Endothelial cell of umbilical vein (primary cell): ENCODE results near the gene TMCC3. TPM values are rescaled to one million over a fixed set of nuclear protein-coding genes. Genes with fewer than 3 reads are reported as not detected.

Experiments
- BruUV-seq: library from RNA; stranded (reverse); fragments of 400-500 nt; replicated peaks from 2 replicates; lab custom pipeline; 2021; lab: Mats Ljungman, UMichigan
- CTCF ChIA-PET: fragments of 300-600, 350-600 bp; sonication (Branson Sonifier 250); formaldehyde crosslinking; loops from one replicate; lab custom pipeline; 2021; ENCODE audit warnings: antibody characterized with exemption, inconsistent platforms; lab: Charles Lee
- POLR2A ChIA-PET: fragments of 300-600, 350-600 bp; sonication (Branson Sonifier 250); formaldehyde crosslinking; loops from one replicate; lab custom pipeline; 2021; ENCODE audit warnings: antibody characterized with exemption, inconsistent platforms; lab: Charles Lee
- DNase-seq: peaks from one replicate; pipeline ENCODE4 v3.0.0-alpha.2; 2011; ENCODE audit warnings: low read depth, low spot score
- FAIRE-seq: peaks from 2 replicates; lab custom pipeline; 2011; peaks lifted over from hg19 to GRCh38; lab: Jason Lieb, UNC
- H2AFZ ChIP-seq: 2 replicates; pipeline ENCODE4 v1.6.0; 2012; ENCODE audit warnings: low read depth, low read length, control low read depth, inconsistent platforms
- H3K27ac ChIP-seq: 2 replicates; pipeline ENCODE4 v1.5.1; 2011; ENCODE audit warnings: low read depth, mild to moderate bottlenecking, control low read depth, low read length, moderate library complexity; ENCODE audit not compliant: insufficient read depth
- H3K27me3 ChIP-seq, 2 experiments: 2 replicates each; pipeline versions ENCODE4 v1.6.0 to v1.6.1; 2011; ENCODE audit warnings: low read length in 2 of 2, mixed read lengths in 1 of 2; ENCODE audit not compliant: control insufficient read depth in 2 of 2, insufficient read depth in 2 of 2
- H3K36me3 ChIP-seq, 2 experiments: 2 replicates in 1 of 2; 3 replicates in 1 of 2; pipeline ENCODE4 v1.5.1; 2011; ENCODE audit warnings: low read length in 2 of 2, mild to moderate bottlenecking in 1 of 2, moderate library complexity in 1 of 2; ENCODE audit not compliant: control insufficient read depth in 2 of 2, insufficient read depth in 2 of 2; ENCODE audit errors: extremely low read depth in 1 of 2
- H3K4me1 ChIP-seq: 3 replicates; pipeline ENCODE4 v1.5.1; 2011; ENCODE audit warnings: mild to moderate bottlenecking, low read length; ENCODE audit not compliant: control insufficient read depth, insufficient read depth; ENCODE audit errors: extremely low read depth
- H3K4me2 ChIP-seq: 2 replicates; pipeline ENCODE4 v1.6.1; 2011; ENCODE audit warnings: low read length, control low read depth, mixed read lengths; ENCODE audit not compliant: insufficient read depth
- H3K4me3 ChIP-seq, 3 experiments: fragments of 200-600 bp in 1 of 3; sonication (generic), shearing (Covaris generic) in 1 of 3; replicated peaks in 1 of 3; 2 replicates each; pipeline ENCODE4 v1.5.1; 2011 to 2016; ENCODE audit warnings: control low read depth in 3 of 3, low read length in 3 of 3, mild to moderate bottlenecking in 2 of 3, inconsistent platforms in 1 of 3, low read depth in 1 of 3, moderate library complexity in 1 of 3; ENCODE audit not compliant: insufficient read depth in 1 of 3
- H3K79me2 ChIP-seq: 2 replicates; pipeline ENCODE4 v1.6.0; 2012; ENCODE audit warnings: low read length, inconsistent platforms; ENCODE audit not compliant: control insufficient read depth, insufficient read depth
- H3K9ac ChIP-seq: replicated peaks from 2 replicates; pipeline ENCODE3; 2011; ENCODE audit warnings: low read length, control low read depth; ENCODE audit not compliant: insufficient read depth; ENCODE audit errors: extremely low read depth
- H3K9me1 ChIP-seq: replicated peaks from 3 replicates; pipeline ENCODE4 v1.6.0; 2011; ENCODE audit warnings: mild to moderate bottlenecking, low read length; ENCODE audit not compliant: control insufficient read depth, insufficient read depth; ENCODE audit errors: extremely low read depth
- H3K9me3 ChIP-seq: replicated peaks from 2 replicates; pipeline ENCODE4 v1.5.1; 2012; ENCODE audit warnings: low read length, inconsistent platforms; ENCODE audit not compliant: control insufficient read depth, insufficient read depth
- H4K20me1 ChIP-seq: replicated peaks from 2 replicates; pipeline ENCODE3; 2011; ENCODE audit warnings: mild to moderate bottlenecking, low read length; ENCODE audit not compliant: control insufficient read depth, insufficient read depth; ENCODE audit errors: extremely low read depth
- CTCF ChIP-seq, 2 donors: IDR thresholded peaks; 1 replicate in 1 of 2; 2 replicates in 1 of 2; pipeline ENCODE4 v1.5.1; 2011; ENCODE audit warnings: low read length in 2 of 2, mild to moderate bottlenecking in 2 of 2, moderate library complexity in 2 of 2, control low read depth in 1 of 2, inconsistent platforms in 1 of 2, low read depth in 1 of 2; ENCODE audit not compliant: insufficient read depth in 1 of 2; ENCODE audit errors: extremely low read depth in 1 of 2
- EZH2 ChIP-seq: IDR thresholded peaks from 2 replicates; pipeline ENCODE4 v1.6.1; 2012; ENCODE audit warnings: borderline replicate concordance, low read depth, mild to moderate bottlenecking, moderate library complexity, low read length, inconsistent platforms; ENCODE audit not compliant: severe bottlenecking
- FOS ChIP-seq: IDR thresholded peaks from 2 replicates; pipeline ENCODE4 v1.6.1; 2011; ENCODE audit warnings: mild to moderate bottlenecking, low read length, moderate library complexity, borderline replicate concordance; ENCODE audit not compliant: insufficient read depth
- GATA2 ChIP-seq: IDR thresholded peaks from 2 replicates; pipeline ENCODE4 v1.7.0; 2011; ENCODE audit warnings: low read depth, mild to moderate bottlenecking, moderate library complexity, mixed read lengths, low read length; ENCODE audit not compliant: insufficient read length, insufficient read depth
- JUN ChIP-seq: IDR thresholded peaks from 2 replicates; pipeline ENCODE4 v1.6.1; 2011; ENCODE audit warnings: borderline replicate concordance, low read depth; ENCODE audit not compliant: insufficient read length, insufficient read depth
- MAX ChIP-seq: IDR thresholded peaks from 2 replicates; pipeline ENCODE4 v1.6.1; 2011; ENCODE audit not compliant: insufficient read depth, insufficient read length
- MYC ChIP-seq: IDR thresholded peaks from one replicate; pipeline ENCODE4 v1.6.1; 2011; ENCODE audit warnings: mild to moderate bottlenecking, low read depth, low read length
- POLR2A ChIP-seq: IDR thresholded peaks from 2 replicates; pipeline ENCODE4 v1.6.1; 2012; ENCODE audit warnings: low read depth, mild to moderate bottlenecking, control low read depth, low read length
- POLR2AphosphoS5 ChIP-seq: IDR thresholded peaks from 2 replicates; pipeline ENCODE4 v1.6.1; 2012; ENCODE audit warnings: low read depth, mild to moderate bottlenecking, control low read depth, low read length, moderate library complexity; ENCODE audit not compliant: insufficient read depth
- dilution Hi-C: fragments of 300-500 bp; cut with MboI; formaldehyde crosslinking; loops from one replicate; pipeline ENCODE4 v1.15.0; 2019; ENCODE audit warnings: low sequenced_read_pairs; ENCODE audit not compliant: extremely low pct_ligation_motif_present
- intact Hi-C: fragments of 100-400 bp; cut with micrococcal nuclease; formaldehyde crosslinking; loops from one replicate; pipeline ENCODE4 v1.10.0; 2022
- polyA plus RNA-seq, 4 experiments: library from polyadenylated mRNA; depleted of rRNA in 3 of 4; stranded (reverse) in 3 of 4; unstranded in 1 of 4; fragments of >200 nt; gene quantifications; 2 replicates each; pipeline versions ENCODE4 v1.2.1 to v1.2.3, GENCODE V29; 2011 to 2012; ENCODE audit warnings: missing spikeins in 1 of 4
- total RNA-seq: library from RNA; stranded (reverse); gene quantifications from 2 replicates; pipeline ENCODE4 v1.2.3, GENCODE V29; 2021

The TMCC3 gene
- total and polyA plus RNA-seq, 2 donors (not counting 3 experiments of a cell fraction or from before 2014, with no cell fraction given) = 13.5 to 30.4 TPM

- ChIA-PET CTCF (no interaction called here), POLR2A (no interaction called here)
- TF ChIP-seq CTCF (IDR thresholded peaks at IDR 0.05; ENCODE audit: extremely low read depth in 1 of 2, insufficient read depth in 1 of 2, low read depth in 1 of 2, low read length in 2 of 2) = no peak
- no peak for TF ChIP-seq EZH2
- no peak for TF ChIP-seq JUN
- TF ChIP-seq POLR2AphosphoS5 = no peak
- no peak for TF ChIP-seq MYC
- TF ChIP-seq GATA2 = no peak
- no peak for TF ChIP-seq FOS
- no peak for TF ChIP-seq POLR2A
- TF ChIP-seq MAX = no peak
- Histone ChIP-seq H3K9me3 (no peaks in the 10 kb centered on the region), H3K27me3 (no peaks in the 10 kb centered on the region), H3K9me1 (no peaks in the 10 kb centered on the region), H3K36me3 (no peaks in the 10 kb centered on the region), H3K9ac (no peak overlapping the region), H2AFZ (no peak overlapping the region), H4K20me1 (no peaks in the 10 kb centered on the region), H3K79me2 (no peaks in the 10 kb centered on the region), H3K4me2 (no peak overlapping the region), H3K4me3 (no peak overlapping the region), H3K4me1 (peaks cover 11% of the 10 kb centered on the region), H3K27ac (no peak overlapping the region)
- DNase-seq (no peak), FAIRE-seq (no peak)
- intact Hi-C loops = no loop called here
- no TSS peak for BruUV-seq
- dilution Hi-C loops = no loop called here
Measured at GRCh38 chr12:94557746-94558295, 92.5 kb downstream of the TMCC3 start.
